IPS-NIHi7 (cell line): ENCODE measurements around the gene TCP10L.
"Not testable (repeated sequence)": the region's sequence is repeated elsewhere in the genome, so short reads cannot be mapped to it uniquely, and the experiment has no call there.

Experiments
- DNase-seq: peaks from one replicate; pipeline ENCODE4 v3.0.0; 2012; ENCODE audit warnings: mixed read lengths; ENCODE audit errors: extremely low spot score

The TCP10L gene, protein sequence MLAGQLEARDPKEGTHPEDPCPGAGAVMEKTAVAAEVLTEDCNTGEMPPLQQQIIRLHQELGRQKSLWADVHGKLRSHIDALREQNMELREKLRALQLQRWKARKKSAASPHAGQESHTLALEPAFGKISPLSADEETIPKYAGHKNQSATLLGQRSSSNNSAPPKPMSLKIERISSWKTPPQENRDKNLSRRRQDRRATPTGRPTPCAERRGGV

DNA sequence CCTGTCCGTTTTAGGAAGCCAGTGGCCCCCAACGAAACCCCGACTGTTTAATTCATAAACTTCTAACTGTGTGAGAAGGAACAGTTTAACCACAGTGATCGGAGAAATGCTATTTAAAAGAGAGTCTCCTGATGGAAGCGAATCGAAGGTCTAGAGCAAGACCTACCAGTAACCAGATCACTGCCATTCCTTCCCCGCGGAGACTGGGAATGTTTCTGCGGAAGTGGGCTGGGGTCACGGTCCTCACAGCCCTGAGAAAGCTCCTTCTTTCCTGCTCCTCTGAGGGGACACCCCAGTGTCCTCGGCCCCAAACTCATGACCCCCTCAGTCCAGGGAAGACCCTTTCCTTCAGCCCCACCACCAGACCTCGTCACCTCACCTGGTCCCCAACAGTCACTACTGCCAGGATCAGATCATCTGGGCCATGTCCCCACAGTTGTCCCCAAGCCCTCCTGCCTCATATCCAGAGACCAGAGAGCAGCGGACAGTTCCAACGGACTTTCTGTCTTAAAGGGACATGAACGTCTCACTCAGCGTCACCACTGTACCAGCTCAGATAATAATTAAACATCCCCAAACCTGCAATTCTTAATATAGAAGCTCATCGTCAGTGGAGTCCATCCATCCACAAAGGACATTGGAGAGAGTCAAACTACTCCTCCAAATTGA lies at the start of gene TCP10L:
Gene TCP10L, minus strand, starts transcription at position 482 of the 669 bp plus-strand sequence. CDS start 1,219 bp downstream, outside the sequence.
- DNase-seq = no peak

DNA sequence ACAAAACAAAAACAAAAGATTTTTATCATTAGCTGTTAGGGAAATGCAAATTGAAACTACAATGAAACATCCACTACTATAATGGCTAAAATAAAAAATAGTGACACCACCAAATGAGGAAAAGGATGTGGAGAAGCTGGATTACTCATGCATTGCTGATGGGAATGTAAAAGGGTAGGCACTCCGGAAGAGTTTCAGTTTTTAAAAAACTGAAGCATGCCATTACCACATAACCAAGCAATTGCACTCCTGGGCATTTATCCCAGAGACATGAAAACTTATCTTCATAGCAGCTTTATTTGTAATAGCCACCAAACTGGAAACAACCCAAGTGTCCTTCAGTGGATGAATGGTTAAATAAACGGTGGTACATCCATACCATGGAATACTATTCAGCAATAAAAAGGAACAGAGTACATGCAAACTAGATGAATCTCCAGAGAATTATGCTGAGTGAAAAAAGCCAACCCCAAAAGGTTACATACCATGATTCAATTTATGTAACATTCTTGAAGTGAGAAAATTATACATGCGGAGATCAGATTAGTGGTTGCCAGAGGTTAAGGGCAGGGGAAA lies 41.4 kb upstream of the TCP10L start:
- DNase-seq = no peak

DNA sequence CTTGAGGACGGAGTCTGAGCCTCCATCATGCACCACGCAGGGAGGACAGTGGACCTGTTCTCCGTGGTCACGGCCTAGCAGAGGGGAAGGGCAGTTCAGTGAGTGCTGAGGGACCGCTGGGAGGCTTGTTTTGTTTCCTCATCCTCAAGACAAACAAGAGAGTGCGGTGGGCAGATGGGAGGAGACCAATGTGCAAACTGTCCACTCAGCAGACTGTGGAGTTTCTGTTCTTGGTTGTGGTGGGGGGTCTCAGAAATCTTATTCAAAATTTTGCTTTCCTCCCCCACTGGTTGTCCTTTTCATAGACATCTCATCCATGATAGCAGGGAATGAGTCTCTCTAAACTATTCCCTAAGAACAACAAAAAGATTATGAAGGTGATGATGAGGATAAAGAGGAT lies 32.9 kb upstream of the TCP10L start:
- DNase-seq = not testable (repeated sequence)

DNA sequence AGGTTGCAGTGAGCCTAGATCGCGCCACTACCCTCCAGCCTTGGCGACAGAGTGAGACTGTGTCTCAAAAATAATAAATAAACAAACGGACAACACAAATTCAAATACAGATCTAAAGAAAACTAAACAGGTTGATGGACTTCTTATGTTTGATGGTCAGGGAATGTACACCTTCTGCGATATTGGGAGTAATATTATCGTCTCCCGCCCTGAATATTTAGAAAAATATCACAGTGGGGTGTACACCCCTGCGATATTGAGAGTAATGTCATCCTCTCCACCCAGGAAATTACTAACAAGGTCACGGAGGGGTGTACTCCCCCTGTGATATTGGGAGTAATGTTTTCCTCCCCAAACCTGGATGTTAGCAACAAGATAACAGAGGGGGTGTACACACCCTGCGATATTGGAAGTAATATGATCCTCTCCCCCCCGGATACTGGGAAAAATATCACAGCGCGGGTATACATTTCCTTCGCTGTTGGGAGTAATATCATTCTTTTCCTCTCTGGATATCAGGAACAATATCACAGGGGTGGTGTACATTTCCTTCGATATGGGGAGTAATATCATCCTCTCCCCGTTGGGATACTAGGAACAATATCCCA lies 28.2 kb upstream of the TCP10L start:
- no peak for DNase-seq

DNA sequence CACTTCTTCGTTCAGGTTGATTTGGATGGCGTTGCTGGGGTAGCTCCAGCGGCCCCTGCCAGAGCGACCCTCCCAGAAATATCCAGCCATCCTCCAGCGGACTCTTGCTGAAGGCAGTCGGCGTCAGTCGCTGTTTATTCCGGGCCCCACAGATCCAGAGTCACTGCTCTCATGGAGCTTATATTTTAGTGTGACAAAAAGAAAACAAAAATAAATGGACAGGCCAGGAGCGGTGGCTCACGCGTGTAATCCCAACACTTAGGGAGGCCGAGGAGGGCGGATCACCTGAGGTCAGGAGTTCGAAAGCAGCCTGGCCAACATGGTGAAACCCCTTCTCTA lies 27.6 kb upstream of the TCP10L start:
- no peak for DNase-seq

DNA sequence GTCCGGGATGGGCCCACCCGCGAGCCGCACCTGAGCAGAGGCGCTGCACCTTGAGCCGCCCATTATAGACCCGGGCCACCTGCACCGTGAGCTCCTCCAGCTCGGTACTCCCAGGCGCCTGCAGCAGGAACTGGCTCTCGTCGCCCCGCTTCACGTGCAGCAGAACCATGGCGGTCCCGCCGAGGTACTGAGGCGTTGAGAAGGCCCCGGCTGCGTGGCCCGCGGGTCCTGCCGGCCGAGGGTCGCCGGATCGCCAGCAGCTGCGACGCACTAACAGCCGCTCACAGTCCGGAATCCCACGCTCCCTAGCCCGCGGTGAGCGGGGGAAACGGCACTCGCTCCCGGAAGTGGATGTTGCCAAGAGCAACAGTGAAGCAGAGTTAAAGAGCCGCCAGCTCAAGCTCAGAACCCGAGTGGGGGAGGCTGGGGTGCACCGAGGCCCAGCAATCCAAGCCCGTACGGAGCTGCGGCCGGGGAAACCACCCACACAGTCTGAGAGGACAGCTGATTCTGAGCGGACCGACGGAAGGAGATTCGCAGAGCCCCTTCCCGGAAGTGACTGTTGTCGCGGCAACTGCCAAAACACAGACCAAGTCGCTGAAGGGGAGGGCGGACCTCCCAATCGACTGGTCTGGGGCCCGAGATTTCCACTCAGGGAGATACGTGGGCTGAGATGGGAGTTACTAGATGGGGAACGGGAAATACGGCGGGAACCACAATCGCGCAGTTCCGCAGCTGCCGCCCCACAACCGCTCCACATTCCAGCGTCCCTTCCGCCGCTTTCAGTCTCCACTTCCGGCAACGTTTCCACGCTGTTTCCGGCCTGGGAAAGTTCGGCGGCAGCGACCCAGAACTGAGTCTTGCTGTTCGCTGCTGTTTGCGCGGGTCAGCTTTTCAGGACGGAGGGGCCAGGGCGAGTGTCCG lies 27.0 kb upstream of the TCP10L start, which contains the start of gene CFAP298:
Gene CFAP298, minus strand, starts transcription at position 303 of the 924 bp plus-strand sequence. Its CDS starts 134 bp downstream, at position 169.
- DNase-seq = peak; percentile 85

DNA sequence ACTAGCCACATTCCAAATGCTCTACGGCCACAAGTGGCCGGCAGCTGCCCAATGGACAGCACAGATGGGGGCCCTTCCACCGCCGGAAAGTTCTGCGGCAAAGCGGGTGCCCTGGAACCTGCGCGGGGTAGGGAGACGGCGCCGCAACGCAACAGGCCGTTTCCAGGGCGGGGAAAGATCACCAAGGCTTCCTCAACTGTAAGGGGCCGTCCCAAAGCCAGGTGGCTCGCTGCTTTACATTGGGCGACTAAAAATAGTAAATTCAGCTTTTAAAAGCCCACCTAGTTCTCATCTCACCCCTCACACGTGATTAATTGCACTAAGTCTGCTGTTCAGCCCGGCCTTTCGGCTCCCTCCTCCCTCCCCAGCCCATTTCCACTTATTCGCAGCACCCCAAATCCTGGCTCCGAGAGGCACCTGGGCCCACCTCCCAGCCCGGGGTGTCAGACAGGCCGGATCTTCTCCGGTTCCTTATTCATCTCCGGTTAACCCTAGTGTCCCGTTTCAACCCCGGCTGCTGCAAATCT lies 26.2 kb upstream of the TCP10L start:
- DNase-seq = peak; percentile 40

DNA sequence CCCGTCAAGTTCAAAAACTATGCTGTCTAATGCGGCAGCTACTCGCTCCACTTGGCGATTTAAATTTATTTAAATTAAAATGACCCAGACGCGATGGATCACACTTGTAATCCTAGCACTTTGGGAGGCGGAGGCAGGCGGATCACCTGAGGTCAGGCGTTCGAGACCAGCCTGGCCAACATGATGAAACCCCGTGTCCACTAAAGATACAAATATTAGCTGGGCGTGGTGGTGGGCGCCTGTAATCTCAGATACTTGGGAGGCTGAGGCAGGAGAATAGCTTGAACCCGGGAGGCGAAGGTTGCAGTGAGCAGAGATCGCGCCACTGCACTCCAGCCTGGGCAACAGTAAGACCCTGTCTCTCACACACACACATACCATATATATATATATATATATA lies 25.6 kb upstream of the TCP10L start:
- not testable (repeated sequence) for DNase-seq

DNA sequence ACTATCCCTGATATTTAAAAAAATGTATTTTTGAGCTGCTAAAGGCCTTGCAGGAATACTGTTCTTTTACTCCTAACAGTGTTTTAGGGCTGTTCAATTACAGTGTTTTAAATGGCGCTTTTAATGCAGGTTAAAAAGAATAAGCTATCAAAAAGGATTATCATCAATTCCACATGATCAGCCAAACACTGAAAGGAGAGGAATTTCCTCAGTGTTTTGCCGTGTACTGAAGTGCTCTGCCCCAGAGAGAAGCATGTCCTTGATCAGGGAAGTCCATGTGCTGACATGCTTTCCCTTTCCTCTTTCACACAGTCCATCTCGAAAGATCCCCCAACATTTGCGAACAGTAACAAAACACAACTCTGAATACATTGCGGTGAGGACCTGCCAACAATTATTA lies 23.5 kb upstream of the TCP10L start:
- DNase-seq = no peak

DNA sequence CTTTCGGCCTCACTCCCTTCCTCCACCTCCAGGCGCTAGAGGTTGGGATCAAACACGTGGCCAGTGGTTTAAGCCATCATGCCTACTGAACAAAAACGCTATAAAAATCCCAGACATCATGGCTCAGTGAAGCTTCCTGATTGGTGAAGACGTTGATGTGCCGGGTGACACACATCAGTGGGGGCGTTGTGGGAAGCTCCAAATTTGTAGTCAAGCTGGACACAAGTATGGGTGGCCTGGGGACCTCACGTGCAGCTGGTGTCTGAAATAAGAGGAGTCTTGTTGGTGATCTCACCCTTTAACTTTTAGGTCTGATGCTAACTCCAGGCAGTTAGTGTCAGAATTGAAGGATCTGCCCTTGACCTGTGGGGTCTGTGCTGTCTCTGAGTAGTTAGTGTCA lies 20.1 kb upstream of the TCP10L start:
- DNase-seq = no peak

DNA sequence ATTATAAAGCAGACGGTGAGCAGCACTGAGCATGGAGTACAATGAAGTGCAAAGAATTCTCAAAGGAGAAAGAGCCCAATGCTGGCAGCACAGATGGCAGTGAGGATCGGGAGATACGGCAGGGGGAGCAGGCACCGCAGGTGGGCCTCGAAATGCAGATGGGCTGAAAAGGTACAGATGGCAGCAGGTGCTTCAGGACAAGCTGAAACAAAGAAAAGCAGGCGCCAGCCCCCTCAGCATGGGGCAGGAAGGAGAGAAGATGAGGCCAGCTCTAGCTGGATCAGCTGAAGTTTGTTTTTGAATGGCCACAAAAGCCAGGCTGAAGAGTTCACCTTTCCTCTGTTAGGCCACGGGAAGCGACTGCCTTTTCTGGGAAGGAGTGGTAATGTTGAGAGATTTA lies 19.1 kb upstream of the TCP10L start:
- peak; percentile 76 for DNase-seq

DNA sequence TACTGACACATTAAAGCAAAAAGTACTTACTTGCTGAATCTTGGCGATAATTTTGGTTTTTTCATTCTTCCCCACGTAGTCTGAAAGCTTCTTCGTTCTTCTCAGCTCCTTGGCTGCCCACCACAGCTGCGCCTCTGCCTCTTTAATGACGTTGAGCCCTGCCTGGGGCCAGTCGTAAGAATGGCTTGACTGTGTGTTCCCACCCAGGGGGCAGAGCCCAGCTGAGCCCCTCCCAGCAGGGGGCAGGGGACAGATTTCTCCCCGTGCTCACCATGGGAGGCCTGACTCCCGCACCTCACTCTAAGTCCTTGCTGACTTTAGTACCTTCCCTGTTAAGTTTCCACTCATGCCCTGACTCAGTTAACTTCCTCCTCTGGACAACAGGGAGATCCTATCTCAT lies 17.8 kb upstream of the TCP10L start:
- DNase-seq = no peak

DNA sequence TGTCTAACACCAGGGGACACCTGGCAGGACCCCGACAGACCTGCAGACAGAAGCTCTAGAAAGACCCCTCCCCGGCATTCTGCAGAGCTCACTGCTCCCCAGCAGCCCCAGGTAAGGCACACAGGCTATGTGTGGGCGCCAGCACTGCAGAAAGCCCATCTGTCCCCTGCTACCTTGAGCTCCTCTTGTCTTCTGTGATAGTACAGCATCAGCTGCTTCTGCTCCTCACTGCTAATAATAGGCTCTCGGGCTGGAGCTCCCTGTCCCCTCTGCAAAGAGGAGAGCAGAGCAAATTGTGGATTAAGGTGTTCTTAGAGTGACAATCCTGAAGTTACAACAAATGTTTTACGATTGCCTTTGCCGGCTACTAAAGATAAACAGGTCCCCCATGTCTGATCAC lies 16.8 kb upstream of the TCP10L start:
- no peak for DNase-seq

DNA sequence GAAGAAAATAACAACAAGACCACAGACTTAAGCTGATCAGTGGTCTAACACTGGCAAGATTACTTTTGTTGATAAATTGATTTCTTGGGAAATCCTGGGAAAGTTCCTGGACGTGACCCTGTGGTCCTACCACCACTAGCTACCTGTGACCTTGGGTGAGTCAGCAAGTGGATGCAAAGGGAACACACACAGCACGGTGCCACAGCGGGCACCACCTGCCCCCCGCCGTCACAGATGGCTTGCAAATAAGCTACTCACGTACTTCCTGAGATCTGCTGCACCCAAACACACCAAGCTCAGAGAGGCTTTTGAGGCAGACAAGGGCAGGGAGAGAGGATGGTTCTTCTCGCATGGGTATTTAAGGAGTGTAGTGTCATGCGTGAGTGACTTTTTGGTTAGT lies 14.2 kb upstream of the TCP10L start:
- no peak for DNase-seq

DNA sequence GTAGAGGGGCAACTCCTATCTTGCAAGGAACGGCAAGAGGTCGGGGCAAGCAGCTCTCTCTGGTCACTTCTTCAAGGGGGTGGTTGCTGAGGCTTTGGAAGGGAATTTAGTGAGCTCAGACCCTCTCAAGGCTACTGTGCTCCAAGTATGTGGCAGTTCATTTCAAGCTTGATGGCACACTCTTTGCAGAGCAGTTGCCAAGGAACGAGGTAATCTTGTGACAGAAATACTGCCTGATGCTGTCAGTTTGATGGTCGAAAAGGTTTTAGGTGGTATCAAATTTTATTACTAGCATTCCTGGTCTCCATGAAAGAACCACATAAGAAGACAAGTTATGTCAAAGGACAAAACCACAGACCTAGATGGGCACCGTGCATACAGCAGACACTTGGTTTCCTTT lies 13.8 kb upstream of the TCP10L start:
- DNase-seq = no peak

DNA sequence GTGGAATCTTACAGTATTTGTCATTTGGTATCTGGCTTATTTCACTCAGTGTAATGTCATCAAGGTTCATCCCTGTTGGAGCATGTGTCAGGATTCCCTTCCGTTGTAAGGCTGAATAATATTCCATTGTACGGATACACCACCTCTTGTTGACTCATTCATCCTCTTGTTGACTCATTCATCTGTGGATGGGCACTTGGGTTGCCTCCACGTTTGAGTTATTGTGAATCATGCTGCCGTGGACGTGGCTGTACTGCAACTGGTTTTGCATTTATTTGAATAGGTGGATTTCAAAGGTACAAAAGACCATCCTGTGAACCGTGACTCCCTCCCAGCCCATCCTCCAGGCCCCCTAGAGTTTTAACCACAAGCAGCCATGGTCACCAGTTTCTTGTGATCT lies 11.9 kb upstream of the TCP10L start:
- DNase-seq = no peak

DNA sequence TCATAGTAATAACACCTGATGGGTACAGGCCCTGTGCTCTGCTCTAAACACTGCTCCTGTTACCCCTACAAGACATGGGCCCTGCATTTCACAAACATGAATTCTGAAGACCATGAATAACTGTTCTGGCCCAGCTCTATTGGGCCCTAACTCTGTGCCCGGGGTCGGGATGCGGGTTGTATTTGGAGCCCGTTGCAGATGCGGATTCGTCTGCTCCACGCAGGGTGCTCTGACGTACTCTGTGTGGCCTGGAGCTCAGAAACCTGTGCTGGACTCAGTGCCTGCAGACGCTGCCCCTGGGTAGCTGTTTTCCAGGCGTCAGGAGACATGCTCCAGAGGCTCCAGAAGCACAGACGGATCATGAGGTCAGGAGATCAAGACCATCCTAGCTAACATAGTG lies 10.1 kb upstream of the TCP10L start:
- DNase-seq = no peak

DNA sequence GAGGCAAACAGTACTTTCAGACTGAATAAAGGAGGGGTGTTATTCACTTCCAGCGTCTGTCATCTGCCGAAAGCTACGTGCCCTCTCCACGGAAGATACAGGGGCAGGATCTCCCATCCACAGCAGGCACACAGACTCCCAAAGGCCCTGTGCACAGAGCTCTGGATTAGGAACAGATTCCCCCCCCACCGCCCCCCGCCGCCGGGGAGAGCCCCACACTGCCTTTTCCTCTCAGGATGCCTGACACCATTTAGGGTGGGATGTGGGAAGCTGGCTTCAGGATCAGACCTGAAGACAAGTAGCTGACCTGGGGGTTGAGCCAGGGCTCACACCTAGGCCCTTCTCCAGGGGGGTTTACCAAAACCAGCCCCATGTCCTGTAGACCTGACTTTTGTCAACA lies 8.4 kb upstream of the TCP10L start:
- no peak for DNase-seq

DNA sequence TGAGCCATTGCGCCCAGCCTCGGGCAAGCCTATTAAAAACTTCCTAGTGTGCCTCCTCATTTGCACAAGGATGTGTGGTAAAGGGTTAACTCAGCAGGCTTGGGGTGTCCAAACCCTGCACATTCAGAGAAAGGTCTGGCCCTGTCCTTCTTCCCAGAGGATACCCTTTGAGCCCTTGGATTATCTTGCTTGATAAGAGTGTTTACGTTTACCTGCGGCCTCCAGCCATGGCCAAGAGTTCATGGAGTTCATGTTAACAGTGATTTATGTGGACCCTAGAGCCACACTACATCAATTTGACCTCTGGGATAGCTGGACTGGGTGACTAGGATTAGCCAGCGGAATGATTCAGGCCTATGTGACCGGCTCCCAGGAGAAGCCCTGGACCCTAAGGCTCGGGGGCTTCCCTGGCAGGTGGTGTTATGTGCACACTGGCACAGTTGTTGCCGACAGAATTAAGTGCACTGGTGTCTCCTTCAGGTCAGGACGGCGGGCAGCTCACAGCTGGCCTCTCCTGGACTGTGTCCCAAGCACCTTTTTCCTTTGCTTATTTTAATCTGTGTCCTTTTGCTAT lies 7.7 kb upstream of the TCP10L start:
- DNase-seq = no peak

DNA sequence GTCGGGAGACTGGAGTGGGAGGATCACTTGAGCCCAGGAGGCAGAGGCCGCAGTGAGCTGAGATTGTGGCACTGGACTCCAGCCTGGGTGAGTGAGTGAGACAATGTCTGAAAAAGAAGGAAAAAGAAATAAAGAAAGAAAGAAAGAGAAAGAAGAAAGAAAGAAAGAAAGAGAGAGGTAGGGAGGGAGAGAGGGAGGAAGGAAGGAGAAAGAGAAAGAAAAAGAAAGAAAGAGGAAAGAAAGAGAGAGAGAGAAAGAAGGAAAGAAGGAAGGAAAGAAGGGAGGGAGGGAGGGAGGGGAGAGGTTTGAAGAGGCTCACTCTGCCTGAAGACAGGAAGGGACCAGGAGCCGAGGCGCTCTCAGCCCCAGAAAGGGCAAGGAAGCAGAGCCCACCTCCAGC lies 4.8 kb upstream of the TCP10L start:
- no peak for DNase-seq

DNA sequence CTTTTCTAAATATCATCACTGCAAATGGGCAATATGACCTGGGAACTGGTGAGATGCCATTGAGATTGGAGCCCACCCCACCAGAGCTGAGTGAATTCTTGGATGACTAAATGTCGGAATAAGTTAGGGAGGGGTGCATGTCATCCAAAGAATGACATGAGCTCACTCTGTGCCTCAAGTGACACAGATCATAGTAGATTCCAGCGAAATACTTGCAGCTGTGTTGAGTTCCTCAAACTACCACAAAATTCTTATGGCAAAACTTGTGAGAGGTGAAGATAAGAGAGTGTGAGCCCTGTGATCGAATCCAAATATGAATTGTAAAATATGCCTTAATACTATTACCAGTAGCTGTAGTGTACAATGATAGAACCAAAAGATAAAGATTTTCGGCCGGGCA lies 2.3 kb upstream of the TCP10L start:
- DNase-seq = no peak
